NT2/D1 (cell line): ENCODE data around the gene TRAPPC6A.

ENCODE experiments used
- DNase-seq: peaks from one replicate; pipeline ENCODE4 v3.0.0-alpha.2; 2011; ENCODE audit warnings: low read depth, low spot score
- H3K27me3 ChIP-seq: 2 replicates; pipeline ENCODE4 v1.6.0; 2011; ENCODE audit warnings: mild to moderate bottlenecking; ENCODE audit not compliant: insufficient read length, insufficient read depth
- H3K36me3 ChIP-seq: 2 replicates; pipeline ENCODE4 v1.6.1; 2011; ENCODE audit warnings: mild to moderate bottlenecking, low read length, mixed read lengths; ENCODE audit not compliant: insufficient read depth, insufficient read length
- H3K4me1 ChIP-seq: 2 replicates; pipeline ENCODE4 v1.5.1; 2011; ENCODE audit not compliant: insufficient read depth, insufficient read length
- H3K4me3 ChIP-seq: 2 replicates; pipeline ENCODE4 v1.5.1; 2011; ENCODE audit warnings: low read depth; ENCODE audit not compliant: insufficient read length
- H3K9ac ChIP-seq: 2 replicates; pipeline ENCODE4 v1.6.0; 2011; ENCODE audit warnings: low read depth; ENCODE audit not compliant: insufficient read length
- H3K9me3 ChIP-seq: 2 replicates; pipeline ENCODE4 v1.5.1; 2011; ENCODE audit warnings: mild to moderate bottlenecking, low read length; ENCODE audit not compliant: insufficient read depth
- SUZ12 ChIP-seq: IDR thresholded peaks from 2 replicates; pipeline ENCODE4 v1.6.1; 2011; ENCODE audit not compliant: insufficient read length, insufficient read depth; ENCODE audit errors: extremely low read depth
- YY1 ChIP-seq: IDR thresholded peaks from 2 replicates; pipeline ENCODE4 v1.6.1; 2011; ENCODE audit not compliant: insufficient read length, insufficient read depth
- ZNF274 ChIP-seq: IDR thresholded peaks from 2 replicates; pipeline ENCODE4 v1.6.1; 2011; ENCODE audit warnings: mild to moderate bottlenecking, low read depth, low read length

TRAPPC6A gene

DNA sequence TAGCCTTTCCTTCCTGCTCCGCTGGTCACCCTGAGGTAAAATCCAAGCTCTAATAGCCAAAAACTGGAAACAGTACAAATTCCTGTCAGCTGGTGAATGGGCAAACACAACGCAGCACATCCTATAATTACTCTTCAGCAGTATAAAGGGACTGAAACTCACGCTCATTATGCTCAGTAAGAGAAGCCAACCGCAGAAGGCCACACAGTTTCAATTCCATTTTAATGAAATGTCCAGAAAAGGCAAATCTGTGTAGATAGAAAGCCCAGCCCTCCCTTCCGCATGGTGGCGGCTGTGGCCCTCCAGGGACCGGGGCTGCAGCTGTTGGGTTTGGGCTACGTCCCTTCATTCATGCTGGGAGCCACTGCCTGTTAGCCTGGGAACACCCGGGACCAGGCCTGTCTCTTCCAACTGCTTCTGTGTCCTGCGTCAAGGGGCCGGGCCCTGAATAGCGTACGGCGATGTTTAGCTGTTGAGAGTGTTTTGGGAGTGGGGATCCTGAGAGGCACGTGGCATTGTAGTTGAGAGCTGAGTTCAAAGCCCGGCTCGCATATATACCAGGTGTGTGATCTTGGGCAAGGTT, 40.8 kb downstream of the TRAPPC6A start:
- Histone ChIP-seq H3K4me1 (peaks cover 7% of the 10 kb centered on the region), H3K9ac (no peak overlapping the region), H3K36me3 (peaks cover 31% of the 10 kb centered on the region), H3K4me3 (no peak overlapping the region), H3K27me3 (no peaks in the 10 kb centered on the region), H3K9me3 (no peaks in the 10 kb centered on the region)
- TF ChIP-seq SUZ12 = no peak
- TF ChIP-seq ZNF274 = no peak
- no peak for TF ChIP-seq YY1
- DNase-seq = no peak

DNA sequence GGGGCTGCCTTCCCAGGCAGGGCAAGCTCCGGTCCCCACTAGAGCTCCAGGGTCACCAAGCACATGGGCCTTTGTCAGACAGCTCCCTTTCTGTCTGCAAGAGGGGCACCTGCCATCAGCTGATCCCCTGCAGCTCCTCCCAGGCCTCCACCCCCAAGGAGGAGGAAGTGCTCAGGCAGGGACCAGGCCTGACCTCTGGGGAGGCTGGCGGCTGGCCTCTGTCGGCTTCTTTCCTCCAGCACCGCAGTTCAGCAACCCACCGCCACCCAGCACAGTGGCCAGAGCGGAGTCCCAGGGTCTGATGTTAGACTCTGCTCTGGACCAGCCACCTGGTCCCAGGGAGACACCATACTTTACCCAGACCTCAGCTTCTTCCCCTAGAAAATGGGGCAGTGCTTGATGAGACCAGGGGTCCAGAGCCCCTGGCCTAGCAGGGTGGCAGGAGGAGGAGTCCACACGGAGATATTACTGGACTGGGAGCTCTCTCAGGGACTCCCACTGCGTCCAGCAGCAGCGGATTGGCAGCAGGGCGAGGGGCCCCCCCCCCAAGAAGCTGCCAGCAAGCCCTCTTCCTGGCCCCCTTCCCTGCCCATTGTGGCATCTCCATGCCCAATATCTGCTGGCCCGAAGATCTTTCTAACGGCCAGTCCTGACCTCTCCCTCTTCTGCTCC, 41.4 kb downstream of the TRAPPC6A start:
- H3K4me3 ChIP-seq = no peak overlapping the region
- H3K9me3 ChIP-seq = no peaks in the 10 kb centered on the region
- H3K4me1 ChIP-seq = peaks cover 7% of the 10 kb centered on the region
- H3K36me3 ChIP-seq = peaks cover 30% of the 10 kb centered on the region
- TF ChIP-seq ZNF274 (no peak), SUZ12 (no peak), YY1 (no peak)
- no peak overlapping the region for H3K9ac ChIP-seq
- no peak for DNase-seq
- H3K27me3 ChIP-seq = no peaks in the 10 kb centered on the region

DNA sequence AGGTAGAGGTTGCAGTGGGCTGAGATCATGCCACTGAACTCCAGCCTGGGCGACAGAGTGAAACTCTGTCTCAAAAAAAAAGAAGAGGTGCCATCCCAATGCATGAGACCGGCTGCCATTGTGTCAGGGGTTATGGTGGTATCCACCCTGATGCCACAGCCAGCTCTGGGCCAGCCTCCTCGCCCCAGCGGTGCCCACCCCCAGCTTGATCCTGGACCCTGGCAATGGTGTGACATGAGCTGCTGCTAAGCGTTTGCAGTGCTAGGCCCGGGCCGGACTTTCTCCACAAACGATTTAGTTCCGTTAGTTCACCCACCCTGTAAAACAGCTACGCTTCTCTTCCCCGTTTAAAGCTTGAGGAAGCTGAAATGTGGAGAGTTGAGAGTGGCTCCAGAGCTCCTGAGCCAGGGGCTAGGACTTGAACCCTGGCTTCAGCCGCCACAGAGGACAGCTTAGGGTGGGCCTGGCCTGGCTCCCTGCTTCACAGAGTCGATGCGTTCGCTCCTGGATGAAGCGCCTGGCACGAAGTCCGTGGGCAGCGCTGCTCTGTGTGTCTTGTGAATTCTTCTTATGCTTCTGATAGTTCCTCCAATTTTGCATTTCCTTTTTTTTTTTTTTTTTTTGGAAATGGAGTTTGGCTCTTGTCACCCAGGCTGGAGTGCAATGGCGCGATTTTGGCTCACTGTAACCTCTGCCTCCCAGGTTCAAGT, 42.7 kb downstream of the TRAPPC6A start:
- Histone ChIP-seq H3K36me3 (peaks cover 19% of the 10 kb centered on the region), H3K27me3 (no peaks in the 10 kb centered on the region), H3K4me3 (no peak overlapping the region), H3K9ac (no peak overlapping the region), H3K4me1 (peaks cover 11% of the 10 kb centered on the region), H3K9me3 (no peaks in the 10 kb centered on the region)
- TF ChIP-seq SUZ12 (no peak), YY1 (no peak), ZNF274 (no peak)
- DNase-seq = no peak

DNA sequence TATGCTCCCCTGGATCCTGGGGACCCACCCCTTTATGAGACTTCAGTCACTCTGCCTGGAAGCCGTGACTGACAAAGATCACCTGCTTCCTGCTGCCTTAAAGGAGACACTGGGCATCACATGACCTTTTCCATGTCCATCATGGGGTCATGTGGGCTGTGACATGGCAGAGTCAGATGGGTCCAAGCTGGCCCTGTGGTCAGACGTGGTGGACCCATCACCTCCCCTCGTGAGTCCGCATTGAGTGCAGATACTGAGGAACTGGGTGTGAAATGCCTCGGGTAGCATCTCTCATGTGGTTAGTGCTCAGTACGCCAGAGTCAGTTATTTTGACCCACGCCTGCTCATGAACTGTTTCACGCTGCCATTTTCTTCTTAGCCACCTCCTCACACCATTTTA, 44.4 kb downstream of the TRAPPC6A start:
- DNase-seq = no peak
- Histone ChIP-seq H3K36me3 (peaks cover 22% of the 10 kb centered on the region), H3K4me1 (peaks cover 11% of the 10 kb centered on the region), H3K27me3 (no peaks in the 10 kb centered on the region), H3K9me3 (no peaks in the 10 kb centered on the region), H3K9ac (no peak overlapping the region), H3K4me3 (no peak overlapping the region)
- no peak for TF ChIP-seq SUZ12
- no peak for TF ChIP-seq YY1
- TF ChIP-seq ZNF274 = no peak

DNA sequence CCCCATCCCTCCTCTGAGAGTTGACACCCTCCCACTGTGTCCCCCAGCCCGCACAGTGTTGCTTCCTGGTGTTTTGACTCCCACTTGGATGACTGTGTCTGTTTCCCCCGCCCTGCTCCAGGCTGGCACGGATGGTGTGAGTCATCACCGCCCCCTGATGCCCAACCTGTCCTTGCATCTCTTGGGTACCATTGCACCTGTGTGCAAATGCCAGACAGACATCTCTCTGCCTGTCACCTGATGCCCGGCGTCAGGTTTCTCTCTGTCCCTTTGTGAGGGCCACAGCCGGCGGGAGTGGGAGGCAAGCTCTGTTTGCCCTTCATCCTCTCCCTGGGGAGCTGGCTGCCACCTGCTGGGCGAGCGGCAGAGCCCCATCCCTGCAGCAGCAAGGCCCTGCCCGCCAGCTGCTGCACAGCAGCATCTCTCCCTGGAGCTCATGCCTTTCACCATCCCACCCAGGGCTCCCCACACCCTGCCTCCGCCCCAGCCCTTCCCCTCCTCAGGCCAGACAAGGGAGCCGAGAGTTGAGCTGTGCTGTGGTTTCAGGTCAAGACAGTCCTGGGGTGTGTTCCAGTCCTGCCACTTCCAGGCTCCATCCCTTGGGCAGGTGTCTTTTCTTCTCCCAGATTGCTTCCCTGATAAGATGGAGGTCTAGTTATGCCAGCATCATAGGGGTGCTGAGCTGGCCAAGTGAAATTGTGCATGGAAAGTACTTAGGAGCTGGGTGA, 47.0 kb downstream of the TRAPPC6A start:
- DNase-seq = no peak
- no peaks in the 10 kb centered on the region for H3K9me3 ChIP-seq
- H3K9ac ChIP-seq = no peak overlapping the region
- no peak for TF ChIP-seq SUZ12
- H3K4me3 ChIP-seq = no peak overlapping the region
- H3K36me3 ChIP-seq = peaks cover 23% of the 10 kb centered on the region
- H3K4me1 ChIP-seq = peaks cover 7% of the 10 kb centered on the region
- H3K27me3 ChIP-seq = no peaks in the 10 kb centered on the region

DNA sequence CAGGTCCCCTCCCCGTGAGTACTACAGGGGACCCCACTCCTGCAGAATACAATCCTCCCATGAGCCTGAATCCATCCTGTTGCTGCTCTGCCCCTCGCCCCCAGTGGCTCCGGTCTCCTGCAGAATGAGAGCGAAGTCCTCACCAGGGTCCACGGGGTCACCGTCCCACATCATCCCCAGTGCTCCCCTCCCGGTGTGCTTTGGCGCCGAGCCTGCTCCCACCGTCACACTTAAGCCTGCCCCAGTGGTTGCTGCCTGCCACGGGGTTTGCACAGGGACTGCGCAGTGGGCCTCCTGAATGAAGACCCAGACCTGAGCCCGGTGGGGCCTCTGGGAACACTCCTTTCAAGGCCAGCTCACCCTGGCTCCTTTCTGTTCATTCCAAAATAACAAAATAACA, 47.8 kb downstream of the TRAPPC6A start:
- Histone ChIP-seq H3K27me3 (no peaks in the 10 kb centered on the region), H3K9ac (no peak overlapping the region), H3K4me3 (no peak overlapping the region), H3K4me1 (peaks cover 10% of the 10 kb centered on the region), H3K36me3 (peaks cover 23% of the 10 kb centered on the region), H3K9me3 (no peaks in the 10 kb centered on the region)
- no peak for DNase-seq
- TF ChIP-seq YY1 = no peak
- TF ChIP-seq ZNF274 = no peak
- no peak for TF ChIP-seq SUZ12

DNA sequence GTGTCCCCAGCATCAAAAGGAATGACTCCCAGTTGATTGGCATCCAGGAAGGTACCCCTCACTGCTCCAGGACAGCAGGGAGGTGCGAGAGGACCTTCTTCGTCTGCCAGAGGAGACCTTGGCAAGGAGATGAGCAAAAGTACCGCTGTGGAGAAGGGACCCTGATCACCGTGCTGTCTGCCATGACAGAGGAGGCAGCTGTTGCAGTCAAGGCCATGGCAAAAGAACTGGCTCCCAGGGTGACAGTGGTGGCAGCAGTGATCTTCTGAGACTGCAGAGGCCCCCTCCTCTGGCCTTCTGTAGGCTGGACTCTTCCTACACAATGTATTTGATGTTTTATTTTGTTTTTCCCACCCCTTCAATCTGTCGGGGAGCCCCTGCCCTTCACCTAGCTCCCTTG, 49.2 kb downstream of the TRAPPC6A start:
- peaks cover 10% of the 10 kb centered on the region for H3K4me1 ChIP-seq
- no peak for TF ChIP-seq YY1
- TF ChIP-seq SUZ12 = no peak
- no peak for TF ChIP-seq ZNF274
- H3K4me3 ChIP-seq = no peak overlapping the region
- peaks cover 23% of the 10 kb centered on the region for H3K36me3 ChIP-seq
- H3K27me3 ChIP-seq = no peaks in the 10 kb centered on the region
- no peak for DNase-seq
- H3K9ac ChIP-seq = no peak overlapping the region
- no peaks in the 10 kb centered on the region for H3K9me3 ChIP-seq
